IPS-NIHi7 (cell line): ENCODE data around the gene PPP2R2B.

Source experiments
- DNase-seq: peaks from one replicate; pipeline ENCODE4 v3.0.0; 2012; ENCODE audit warnings: mixed read lengths; ENCODE audit errors: extremely low spot score

Gene PPP2R2B

DNA sequence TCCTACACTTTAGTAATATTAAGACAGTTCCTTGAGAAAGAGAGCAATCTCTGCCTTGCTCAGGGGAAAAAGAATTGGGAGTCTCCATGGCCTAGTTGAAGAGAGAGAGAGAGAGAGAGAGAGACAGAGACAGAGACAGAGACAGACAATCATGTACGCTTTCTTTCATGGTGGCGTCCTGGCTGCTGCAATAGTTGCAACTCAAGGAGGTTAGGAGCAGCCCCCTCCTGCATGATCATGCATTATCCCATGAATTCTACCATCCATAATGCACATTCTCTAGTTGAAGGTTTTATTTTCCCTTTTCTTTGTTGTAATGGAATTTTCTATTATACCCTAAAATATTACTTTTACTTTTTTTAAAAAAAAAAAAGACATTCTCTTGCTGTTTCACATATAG lies 50.7 kb downstream of the PPP2R2B start:
- DNase-seq = no peak

DNA sequence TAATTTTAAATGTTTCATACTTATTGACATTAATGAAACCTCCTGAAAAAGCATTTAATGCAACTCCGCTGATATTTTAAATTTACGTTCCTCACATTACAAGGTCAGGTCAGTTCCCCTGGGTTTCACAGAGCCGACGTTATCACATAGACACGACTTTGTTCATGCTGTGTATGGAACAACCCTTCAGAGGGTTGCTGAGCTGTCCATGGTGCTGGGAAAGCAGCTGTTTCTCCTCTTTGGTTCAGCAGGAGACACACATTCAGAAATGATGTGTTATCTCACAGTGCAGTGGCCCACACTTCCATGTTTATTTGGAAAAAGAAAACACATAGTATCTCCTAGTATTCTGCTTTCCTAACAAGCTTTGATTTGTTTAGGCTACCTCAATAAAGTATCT lies 53.5 kb downstream of the PPP2R2B start:
- DNase-seq = peak; percentile 52

DNA sequence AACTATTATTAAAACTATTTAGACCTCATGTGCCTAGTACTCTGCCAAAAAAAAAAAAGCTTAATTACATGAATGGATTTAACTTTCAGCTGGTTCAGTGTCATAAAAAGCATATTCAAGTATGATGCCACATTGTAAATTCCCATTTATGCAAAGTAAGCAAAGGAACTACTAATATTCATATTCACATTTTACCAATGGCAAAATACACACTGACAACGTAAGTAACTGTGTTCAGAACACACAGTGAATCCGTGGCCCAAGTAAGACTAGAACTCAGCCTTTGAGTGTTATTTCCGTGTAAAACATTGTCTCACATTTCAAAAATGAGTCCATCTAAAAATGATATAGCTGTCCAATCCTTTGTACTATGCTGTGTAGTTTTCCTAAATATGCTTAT lies 56.8 kb downstream of the PPP2R2B start:
- DNase-seq = no peak

DNA sequence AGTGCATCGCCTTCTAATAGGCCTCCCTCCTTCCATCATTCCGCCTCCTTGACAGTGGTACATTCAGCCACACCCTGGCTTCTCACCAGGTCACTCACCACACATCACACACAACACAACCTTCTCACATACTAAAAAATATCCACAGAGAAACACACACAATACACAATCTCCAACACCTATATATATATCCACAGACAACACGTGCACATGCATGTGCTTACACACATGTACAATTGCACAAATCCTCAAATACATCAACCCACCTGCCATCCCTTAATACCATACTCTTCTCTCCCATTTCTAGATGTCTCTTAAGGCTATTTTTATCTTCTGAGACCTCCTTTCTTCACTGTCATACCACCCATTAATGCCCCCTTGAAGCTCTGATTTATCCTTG lies 57.6 kb downstream of the PPP2R2B start:
- DNase-seq = no peak

DNA sequence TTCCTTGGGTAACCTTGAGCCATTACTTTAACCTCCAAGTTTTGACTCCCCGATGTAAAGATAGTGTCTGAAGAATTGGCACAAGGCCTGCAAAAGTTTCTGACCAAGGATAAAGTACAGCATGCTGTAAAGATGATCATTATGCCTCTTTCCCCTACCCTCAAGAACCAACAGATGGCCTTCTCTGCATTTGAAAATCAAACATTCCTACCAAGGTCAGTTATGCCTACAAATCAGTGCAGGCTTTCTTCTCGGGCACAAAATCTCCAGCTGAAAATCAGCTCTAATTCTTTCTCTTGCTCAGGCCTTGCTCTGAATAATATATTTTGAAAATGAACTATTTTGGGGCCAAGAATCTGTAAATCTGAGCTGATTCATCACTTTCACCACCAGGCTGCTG lies 59.7 kb downstream of the PPP2R2B start:
- DNase-seq = no peak

DNA sequence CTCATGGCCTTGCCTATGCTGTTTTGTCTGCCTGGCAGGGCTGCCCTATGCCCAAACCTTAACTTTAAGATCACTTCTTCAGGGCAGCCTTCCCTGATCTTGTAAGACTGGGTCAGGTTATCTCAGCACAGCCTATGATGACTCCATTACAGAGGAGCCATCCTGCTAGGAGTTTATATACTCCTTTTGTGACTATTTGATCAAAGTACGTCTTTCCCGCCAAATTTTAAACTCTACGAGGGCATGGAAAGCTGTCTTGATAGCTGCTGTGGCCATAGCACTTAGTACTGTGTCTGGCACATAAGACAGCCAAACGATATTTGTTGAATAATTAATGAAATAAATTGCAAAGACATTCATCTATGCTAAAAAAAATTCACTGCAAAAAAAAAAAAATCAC lies 60.6 kb downstream of the PPP2R2B start:
- no peak for DNase-seq

DNA sequence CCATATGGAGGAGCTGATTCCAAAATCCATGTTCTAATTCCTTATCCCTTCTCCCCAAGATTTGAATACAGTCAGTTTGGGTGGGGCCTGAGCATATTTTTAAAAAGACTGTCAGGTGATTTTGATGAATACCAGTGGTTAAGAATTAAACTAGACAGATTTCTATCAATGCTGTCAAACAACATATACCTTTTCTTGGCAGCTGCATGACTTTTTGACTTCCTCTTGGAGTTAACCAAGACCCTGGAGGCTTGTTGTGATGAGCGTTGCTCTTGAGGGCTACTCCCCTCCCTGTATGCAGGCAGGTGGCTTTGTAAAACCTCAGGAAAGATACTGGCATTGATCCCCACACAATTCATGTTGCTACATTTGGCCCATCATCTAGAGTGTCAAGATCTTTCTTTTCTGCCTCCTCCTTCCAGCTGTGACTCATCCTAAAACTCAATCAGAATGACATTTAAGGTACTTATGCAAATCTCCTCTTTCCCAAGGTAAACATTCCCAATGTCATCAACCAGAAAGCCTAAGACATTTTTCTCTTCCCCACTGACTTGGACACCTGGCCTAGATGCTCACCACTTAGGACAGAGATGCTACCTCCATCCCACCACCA lies 61.7 kb downstream of the PPP2R2B start:
- DNase-seq = peak; percentile 43

DNA sequence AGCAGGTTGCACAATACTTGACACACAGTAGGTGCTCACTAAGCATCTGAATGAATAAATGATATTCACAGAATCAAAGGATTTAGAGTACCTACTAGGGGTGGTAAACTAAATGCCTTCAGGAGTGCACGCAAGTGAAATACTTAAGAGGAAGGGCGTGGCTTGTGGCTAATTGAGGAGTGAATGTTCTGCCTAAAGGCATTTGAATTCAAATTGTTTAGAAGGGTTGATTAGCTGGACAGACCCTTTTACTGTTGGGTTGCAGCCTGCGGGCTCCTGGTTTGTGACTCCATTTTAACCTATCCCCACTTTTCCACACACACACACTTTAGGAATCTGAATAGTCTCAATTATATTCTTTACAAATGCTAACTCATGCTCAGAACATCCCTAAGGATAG lies 63.1 kb downstream of the PPP2R2B start:
- no peak for DNase-seq

DNA sequence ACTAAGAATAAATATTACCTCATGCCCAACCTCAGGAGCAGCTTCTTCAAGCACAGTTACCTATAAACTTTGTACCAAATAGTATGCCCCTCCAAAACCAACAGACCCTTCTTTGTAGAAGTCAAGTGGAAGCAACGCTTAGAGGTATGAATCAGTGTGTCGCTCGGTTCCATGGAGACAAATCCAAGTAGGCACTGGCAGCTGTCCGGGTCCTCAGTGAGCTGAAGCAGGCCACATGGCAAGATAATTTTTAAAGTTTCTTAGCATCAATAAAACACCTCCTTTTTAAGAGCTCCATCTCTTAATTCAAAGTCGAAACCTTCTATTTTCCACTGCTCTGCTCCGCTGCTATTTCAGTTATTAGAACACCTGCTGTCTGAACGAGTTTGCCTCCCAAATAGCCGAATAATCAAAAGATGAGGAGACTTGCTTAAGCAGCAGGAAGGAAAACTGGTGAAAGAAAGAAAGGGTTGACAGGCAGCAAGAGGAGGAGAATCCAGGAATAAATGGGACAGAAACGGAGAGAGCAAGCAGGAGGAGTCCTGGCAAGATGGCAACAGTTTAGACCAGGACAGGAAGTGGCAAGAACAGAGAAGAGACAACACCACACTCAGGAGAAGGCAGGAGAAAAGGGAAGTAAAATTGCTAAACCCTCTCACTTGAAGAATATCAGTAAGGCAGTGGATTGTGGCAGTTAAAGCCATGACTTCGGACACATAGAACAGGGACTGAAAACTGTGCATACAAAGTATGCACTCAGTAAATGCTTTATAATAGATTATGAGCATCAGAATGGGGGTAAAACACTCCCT lies 65.0 kb downstream of the PPP2R2B start:
- DNase-seq = no peak

DNA sequence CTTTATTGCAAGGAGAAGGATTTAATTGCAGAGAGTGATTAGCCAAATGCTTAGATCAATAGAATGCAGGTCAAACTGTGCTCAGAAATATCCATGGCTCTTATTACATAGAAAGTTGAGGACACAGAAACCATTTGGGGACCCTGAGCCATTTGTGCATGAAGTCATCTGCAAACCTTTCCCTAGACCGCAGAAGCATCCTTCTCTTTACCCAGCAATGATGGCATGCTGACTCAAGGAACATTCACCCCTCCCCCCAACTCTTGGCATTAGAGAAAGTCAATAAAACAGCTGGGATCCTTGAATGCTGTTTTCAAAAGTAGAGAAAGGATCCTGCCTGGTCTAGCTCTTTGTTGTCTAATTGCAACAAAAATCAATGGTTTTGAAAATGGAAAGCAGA lies 73.5 kb downstream of the PPP2R2B start:
- DNase-seq = peak; percentile 22

DNA sequence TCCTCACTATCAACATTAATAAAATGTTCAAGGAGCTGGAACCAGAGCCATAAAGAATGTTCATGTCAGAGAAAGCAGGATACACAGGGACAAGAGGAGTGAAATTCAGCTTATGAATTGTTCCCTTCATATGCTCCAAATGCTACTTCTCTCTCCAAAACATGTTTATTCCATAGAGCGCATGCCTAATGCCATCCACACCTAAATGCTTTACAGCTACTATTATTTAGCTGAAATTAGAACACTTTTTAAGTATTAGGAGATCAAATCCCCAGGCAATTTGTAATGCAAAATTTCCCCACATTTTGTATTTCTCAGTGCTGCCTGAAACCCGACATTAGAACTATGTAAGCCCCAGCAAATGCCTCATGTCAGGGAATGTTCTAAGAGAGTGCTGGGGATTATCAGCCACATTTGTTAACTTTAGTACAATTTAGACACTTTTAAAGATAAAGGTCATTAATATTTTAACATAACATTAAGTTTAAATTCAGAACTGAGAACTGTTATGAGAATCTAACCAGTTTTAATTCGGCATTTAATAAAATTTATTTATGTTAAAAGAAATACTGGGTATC lies 75.5 kb downstream of the PPP2R2B start:
- DNase-seq = no peak

DNA sequence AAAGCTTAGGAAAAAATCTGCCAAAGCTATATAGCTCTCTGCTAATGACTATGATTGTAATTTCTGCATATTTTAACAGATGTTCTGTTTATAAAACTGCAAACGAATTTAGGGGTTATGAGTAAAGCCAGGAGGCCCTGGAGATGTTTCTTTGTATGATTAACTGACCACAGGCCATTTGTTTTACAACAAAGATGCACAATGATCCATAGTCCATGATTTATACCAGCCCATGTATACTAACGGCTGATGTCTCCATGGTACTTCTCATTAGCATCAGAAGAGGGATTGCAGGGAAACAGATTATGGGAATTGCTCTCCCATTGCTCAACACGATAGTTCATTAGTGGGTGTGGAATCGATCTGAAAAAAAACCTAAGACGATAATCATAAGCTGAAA lies 78.9 kb downstream of the PPP2R2B start:
- no peak for DNase-seq

DNA sequence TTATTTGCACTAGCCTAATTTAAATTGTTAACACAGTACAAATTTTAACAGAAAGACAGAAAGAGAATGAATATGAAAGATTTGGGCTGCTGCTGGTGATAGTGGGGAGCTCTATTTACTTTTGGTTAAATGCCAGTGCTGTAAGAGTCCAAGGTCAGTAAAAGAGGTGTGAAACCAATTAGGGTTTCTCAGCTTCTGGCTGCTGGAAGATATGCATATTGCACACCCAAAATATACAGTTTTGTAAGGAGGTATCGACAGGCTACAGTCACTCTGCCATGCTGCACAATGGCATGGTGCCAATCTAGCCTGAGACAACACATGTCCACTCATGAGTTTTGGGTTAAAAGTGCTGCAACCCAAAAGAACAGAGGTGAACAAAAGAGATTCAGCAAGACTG lies 79.3 kb downstream of the PPP2R2B start:
- DNase-seq = no peak

DNA sequence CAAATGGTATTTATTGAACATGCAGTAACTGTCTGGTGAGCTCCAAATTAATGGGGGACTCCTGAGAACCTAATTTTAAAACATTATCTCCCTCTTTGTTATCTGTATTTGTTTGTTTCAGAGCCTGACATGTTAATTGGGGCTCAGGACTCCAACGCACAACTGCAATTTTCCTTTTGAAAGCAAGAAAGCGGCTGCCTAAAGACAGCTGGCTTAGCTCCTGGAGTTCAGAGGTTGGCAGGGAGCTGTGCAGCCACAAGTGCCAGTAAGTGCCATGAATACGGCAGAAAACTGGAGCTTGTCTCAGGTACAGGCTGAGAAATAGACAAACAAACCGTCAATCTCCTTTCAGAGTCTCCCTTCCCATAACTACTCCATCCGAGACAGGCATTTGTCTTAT lies 80.9 kb downstream of the PPP2R2B start:
- DNase-seq = no peak

DNA sequence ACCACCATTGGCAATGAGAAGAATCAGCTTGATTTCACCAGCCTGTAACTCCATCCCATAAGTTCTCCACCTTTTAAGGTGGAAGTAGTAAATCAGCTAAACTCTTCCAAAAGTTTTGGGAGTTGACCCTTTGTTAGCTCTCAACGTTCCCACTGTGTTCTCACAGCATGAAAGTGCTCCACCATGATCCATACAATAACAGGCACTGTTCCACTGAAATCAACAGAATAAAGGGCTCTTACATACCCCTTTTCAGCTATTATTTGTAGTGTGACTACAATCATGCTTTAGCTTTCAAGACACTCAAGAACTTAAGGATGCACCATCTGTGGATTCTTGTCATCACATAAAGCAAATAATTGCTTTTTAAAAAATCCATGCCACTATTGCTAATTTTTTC lies 81.6 kb downstream of the PPP2R2B start:
- no peak for DNase-seq

DNA sequence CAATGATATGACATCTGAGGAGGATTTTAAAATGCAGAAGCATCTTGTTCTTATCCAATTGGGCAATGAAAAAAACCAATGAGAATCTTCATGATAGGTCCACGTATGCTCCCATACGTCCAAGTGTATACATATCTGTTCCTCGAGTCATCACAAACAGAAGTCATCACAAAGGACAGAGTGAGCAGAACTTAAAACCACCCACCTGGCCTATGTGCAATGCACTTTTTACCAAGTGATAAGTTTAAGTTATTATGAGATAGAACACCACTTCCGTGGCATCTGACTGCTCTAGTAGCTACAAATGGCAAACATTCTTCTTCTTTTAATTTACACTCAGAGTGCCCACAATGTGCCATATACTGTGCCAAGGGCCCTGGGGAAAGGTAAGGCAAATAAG lies 82.4 kb downstream of the PPP2R2B start:
- DNase-seq = no peak

DNA sequence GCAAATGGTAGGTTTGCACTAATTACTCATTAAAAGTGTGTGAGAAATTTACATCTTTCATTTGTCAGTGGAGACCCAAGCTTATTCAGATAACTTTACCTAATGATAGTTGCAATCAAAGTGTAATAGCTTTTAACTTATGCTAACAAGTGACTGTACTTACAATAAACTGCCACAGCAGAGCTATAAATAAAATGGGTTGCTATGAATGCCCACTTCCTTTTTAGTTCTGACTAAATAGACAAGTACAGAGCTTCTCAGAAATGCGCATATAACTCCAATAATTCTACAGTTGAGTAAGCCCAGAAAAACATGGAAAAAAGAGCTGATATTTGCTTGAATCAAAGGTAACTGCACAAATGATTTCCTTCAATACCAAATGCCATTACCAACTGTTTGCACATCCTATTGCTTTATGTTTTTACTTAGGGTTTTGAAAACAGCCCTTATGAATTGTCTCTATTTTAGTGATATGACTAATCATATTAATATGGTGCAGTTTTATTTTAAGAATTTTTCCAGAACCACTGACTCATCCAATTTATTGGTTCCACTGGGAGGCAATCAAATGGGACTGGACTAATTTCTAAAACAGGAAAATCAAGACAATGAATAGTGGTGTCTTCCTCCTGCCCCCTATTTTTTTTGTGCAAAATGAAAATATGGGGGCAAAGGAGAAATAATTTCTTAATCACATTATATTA lies 84.1 kb downstream of the PPP2R2B start:
- DNase-seq = no peak

DNA sequence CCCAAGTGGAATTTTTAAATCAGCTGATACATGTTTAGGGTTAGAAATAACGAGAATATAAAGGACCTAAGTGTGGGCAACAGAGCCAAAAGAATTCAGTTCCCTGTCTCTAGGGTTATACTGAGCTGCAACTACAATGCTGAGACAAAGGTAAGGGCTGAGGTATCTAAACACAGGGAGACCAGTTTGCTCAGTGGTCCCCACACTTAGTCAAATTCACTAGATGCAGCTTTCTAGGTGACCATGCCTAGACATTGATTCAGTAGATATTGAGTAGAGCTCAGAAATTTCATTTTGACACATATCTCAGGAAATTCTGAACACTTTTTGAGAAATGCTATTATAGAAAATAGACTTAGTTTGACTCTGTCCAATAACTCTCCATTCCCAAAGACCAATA lies 84.8 kb downstream of the PPP2R2B start:
- DNase-seq = no peak

DNA sequence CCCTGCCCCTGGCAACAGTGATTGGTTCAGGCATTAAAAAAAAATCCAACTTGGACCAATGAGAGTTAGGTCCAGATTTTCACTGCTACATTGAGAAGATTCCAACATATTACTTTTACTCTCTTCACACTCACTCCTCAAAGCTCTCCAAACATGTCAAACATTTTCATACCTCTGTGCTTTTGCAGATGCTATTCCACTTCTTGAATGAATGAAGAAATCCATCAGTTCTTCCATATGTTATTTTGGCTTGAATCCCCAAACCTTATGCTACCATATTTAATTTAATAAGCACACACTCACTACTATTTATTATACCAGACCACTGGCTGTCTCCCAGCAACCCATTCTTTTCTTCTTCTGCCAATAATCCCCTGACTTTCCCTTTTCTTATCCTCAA lies 87.1 kb downstream of the PPP2R2B start:
- no peak for DNase-seq

DNA sequence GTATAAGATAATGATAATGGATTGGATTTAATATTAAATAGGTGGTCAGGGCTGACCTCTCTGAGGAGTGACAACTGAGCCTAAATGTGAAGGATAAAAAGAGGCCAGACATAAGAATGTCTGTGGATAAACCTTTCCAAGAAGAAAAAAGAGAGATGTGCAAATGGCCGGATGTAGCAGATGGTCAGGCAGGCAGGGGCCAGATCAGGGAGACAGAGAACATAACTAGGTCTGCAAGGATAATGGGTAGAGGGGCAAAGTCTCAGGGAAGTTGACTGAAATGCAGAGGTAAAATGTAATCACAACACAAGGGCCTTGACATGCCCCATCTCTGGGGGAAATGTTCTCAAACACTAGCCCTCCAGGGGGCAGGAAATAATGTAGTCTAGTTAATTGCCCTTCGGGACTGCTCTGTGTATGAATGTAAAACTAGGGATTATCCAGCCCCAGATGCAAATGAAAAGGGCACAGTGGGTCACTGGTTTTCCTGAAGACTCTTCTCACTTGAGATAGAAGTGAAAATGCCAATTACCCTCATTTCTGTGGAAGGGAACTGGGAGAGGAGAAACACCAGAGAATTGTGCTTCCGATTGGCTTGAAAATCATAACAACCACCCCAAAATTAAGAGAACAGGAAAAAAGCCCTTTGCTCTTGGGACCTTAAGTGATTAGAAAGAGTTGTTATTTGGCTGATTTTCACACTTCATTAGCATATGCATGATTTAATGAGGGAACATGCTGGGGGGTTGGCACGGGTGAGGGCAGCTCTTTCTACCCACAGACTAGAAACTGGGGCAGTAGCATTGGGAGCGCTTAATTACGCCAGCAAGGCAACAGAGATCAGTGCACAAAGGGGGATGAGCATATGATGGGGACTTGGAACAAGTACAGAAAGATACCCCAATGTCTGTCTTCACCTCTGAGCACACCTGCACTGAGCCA lies 88.6 kb downstream of the PPP2R2B start:
- DNase-seq = peak; percentile 37

DNA sequence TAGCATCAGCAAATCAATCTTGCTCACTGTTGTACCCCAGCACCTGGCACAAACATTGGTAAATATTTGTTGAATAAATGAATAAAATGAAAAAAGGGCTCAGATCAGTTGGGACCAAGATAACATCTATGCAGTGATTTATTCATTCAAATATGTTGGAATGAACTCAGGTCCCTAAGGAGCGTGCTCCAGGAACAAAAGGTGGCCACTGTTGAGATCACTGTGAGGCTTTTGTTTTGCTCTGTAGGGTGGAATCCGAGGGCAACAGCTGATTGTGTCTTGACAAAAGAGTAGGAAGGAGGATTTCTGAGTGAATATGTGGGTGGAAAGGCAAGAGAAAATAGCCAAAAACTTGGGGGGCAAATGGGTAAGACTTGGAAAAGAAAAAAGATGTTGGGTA lies 89.7 kb downstream of the PPP2R2B start:
- DNase-seq = peak; percentile 56

DNA sequence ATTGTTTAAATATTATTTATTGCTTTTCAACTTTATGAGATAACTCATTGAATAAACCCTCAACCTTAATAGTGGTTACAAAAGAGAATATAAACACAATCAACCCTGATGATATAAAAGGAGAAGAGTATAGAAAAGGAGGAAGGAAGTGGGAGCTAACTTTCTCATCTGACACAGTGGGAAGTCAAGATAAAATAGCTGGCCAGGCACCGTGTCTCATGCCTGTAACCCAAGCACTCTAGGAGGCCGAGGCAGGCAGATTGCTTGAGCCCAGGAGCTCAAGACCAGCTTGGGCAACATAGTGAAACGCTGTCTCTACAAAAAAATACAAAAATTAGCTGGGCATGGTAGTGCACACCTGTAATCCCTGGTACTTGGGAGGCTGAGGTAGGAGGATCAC lies 93.5 kb downstream of the PPP2R2B start:
- DNase-seq = no peak
